Breast epithelium (tissue), 4 donors: ENCODE measurements around the gene STXBP1. TPM values are rescaled to one million over a fixed set of nuclear protein-coding genes. Genes with fewer than 3 reads are reported as not detected.

Experiments
- DNase-seq, 2 donors: peaks; one replicate each; pipeline ENCODE4 v3.0.0-alpha.2; 2019; ENCODE audit warnings: low spot score in 2 of 2
- H3K27ac ChIP-seq, 2 donors: fragments of 200-600 bp; sonication (generic) in 1 of 2; one replicate each; pipeline ENCODE4 v1.5.1; 2016 to 2019; ENCODE audit warnings: mild to moderate bottlenecking in 1 of 2
- H3K27me3 ChIP-seq, 2 donors: fragments of 200-600 bp; sonication (generic) in 1 of 2; one replicate each; pipeline versions ENCODE4 v1.5.1 to v1.6.0; 2017 to 2019; ENCODE audit warnings: control low read depth in 1 of 2, mild to moderate bottlenecking in 1 of 2
- H3K36me3 ChIP-seq: fragments of 200-600 bp; one replicate; pipeline ENCODE4 v1.5.1; 2019
- H3K4me1 ChIP-seq, 2 donors: fragments of 200-600 bp; sonication (generic); one replicate each; pipeline ENCODE4 v1.5.1; 2016 to 2019; ENCODE audit warnings: control low read depth in 1 of 2
- H3K4me3 ChIP-seq, 3 donors: fragments of 200-600 bp; sonication (generic); 1 replicate in 2 of 3; 2 replicates in 1 of 3; pipeline ENCODE4 v1.5.1; 2016 to 2019; ENCODE audit warnings: mild to moderate bottlenecking in 3 of 3, moderate library complexity in 2 of 3
- H3K9me3 ChIP-seq, 2 donors: fragments of 200-600 bp; sonication (generic) in 1 of 2; one replicate each; pipeline ENCODE4 v1.5.1; 2016 to 2019; ENCODE audit warnings: control low read depth in 1 of 2
- POLR2A ChIP-seq: fragments of 450-650 bp; IDR thresholded peaks from one replicate; pipeline ENCODE4 v1.6.1; 2016; ENCODE audit warnings: antibody characterized with exemption, mild to moderate bottlenecking, moderate library complexity
- POLR2AphosphoS5 ChIP-seq, 3 donors: sonication (generic); formaldehyde crosslinking; IDR thresholded peaks; one replicate each; pipeline ENCODE4 v1.6.1; 2017; ENCODE audit warnings: antibody characterized with exemption in 3 of 3
- intact Hi-C: fragments of 100-400 bp; cut with DNase I; formaldehyde crosslinking; loops from one replicate; pipeline ENCODE4 v1.15.1; 2023; ENCODE audit warnings: low total_unique reads
- total RNA-seq, 3 donors: library from RNA; depleted of rRNA; stranded (reverse); fragments of >200 nt; gene quantifications; one replicate each; pipeline ENCODE4 v1.1.0, GENCODE V29; 2016
- TF ChIP-seq, protein P1 (sequence below), 3 donors: fragments of 450-650 bp; IDR thresholded peaks; one replicate each; pipeline ENCODE4 v1.5.1; 2016 to 2017; ENCODE audit warnings: antibody characterized with exemption in 3 of 3, mild to moderate bottlenecking in 3 of 3, moderate library complexity in 3 of 3

STXBP1 gene
- total RNA-seq, 3 donors from 2014 or later: 19.0 to 45.9 (median 43.2) TPM

DNA sequence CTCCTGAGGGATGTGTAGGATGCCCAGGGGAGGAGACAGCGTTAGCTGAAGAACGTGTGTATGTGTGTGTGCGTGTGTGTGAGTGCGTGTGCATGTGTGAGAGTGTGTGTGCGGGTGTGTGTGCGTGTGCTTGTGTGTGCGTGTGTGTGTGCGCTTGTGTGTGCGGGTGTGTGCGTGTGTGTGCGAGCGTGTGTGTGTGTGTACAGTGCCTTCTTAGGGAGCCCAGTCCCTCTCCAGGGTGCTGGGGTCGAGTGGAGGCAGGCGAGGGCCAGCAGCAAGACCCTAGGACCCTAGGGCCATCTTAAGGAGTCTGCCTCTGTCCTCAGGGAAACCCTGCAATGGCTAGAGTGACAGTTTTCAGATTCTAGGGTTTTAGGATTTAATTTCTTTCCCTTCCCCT, 26.0 kb upstream of the STXBP1 start:
- TF ChIP-seq POLR2AphosphoS5 (IDR thresholded peaks at IDR 0.05) (no peak), POLR2A (no peak)
- TF ChIP-seq, protein P1, sequence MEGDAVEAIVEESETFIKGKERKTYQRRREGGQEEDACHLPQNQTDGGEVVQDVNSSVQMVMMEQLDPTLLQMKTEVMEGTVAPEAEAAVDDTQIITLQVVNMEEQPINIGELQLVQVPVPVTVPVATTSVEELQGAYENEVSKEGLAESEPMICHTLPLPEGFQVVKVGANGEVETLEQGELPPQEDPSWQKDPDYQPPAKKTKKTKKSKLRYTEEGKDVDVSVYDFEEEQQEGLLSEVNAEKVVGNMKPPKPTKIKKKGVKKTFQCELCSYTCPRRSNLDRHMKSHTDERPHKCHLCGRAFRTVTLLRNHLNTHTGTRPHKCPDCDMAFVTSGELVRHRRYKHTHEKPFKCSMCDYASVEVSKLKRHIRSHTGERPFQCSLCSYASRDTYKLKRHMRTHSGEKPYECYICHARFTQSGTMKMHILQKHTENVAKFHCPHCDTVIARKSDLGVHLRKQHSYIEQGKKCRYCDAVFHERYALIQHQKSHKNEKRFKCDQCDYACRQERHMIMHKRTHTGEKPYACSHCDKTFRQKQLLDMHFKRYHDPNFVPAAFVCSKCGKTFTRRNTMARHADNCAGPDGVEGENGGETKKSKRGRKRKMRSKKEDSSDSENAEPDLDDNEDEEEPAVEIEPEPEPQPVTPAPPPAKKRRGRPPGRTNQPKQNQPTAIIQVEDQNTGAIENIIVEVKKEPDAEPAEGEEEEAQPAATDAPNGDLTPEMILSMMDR (IDR thresholded peaks at IDR 0.05): no peak
- DNase-seq: no peak
- Histone ChIP-seq H3K27me3 (no peaks in the 10 kb centered on the region), H3K4me3 (no peak overlapping the region), H3K36me3 (no peaks in the 10 kb centered on the region), H3K27ac (no peak overlapping the region), H3K9me3 (no peaks in the 10 kb centered on the region), H3K4me1 (no peaks in the 10 kb centered on the region)
- intact Hi-C loops: loop anchor here (5.0 kb wide), 2 partner anchors 84 to 146 kb away; no protein-coding TSS in a partner anchor

DNA sequence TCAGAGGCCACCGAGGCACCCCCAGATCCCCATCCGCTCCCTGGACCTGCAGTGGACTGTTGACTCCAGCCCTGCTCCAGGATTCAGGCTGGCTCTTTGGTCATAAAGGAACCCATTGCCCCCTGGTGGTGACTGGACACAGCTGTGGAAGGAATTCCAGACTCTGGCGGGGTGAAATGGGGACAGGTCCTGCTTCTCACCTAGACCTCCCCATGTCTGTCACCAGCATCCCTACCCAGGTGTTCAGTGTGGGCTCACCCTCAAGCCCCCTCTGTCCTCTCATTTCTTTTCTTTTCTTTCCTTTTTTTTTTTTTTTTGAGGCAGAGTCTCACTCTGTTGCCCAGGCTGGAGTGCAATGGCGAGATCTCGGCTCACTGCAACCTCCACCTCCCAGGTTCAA, 25.5 kb upstream of the STXBP1 start:
- Histone ChIP-seq H3K27ac (no peak overlapping the region), H3K27me3 (no peaks in the 10 kb centered on the region), H3K36me3 (no peaks in the 10 kb centered on the region), H3K4me1 (no peaks in the 10 kb centered on the region), H3K4me3 (no peak overlapping the region), H3K9me3 (no peaks in the 10 kb centered on the region)
- intact Hi-C loops: loop anchor here (5.0 kb wide), 2 partner anchors 84 to 146 kb away; no protein-coding TSS in a partner anchor
- TF ChIP-seq POLR2AphosphoS5 (IDR thresholded peaks at IDR 0.05): peak in 2 of 3 donors; percentile 35 to 36
- TF ChIP-seq POLR2A: no peak
- TF ChIP-seq, protein P1 (IDR thresholded peaks at IDR 0.05): peak; percentile 94 to 97 (median 97)
- DNase-seq: peak; percentile 81 to 86

DNA sequence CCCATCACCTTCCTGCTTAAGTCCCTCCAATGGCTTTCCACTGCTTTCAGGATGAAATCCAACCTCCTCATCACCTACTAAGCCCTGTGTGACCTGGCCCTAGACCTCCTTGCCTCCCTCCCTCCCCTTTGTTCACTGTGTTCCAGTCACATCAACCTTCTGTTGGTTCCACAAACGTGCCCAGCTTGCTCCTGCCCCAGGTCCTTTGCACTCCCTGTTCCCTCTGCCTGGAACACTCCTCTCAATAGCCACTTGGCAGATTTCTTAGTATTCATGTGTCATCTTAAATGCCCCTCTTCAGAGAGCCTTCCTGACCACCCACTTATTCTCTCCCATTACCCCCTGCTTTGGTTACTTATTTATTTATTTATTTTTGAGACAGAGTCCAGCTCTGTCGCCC, 24.1 kb upstream of the STXBP1 start:
- no peak overlapping the region for H3K27ac ChIP-seq
- H3K4me1 ChIP-seq: no peaks in the 10 kb centered on the region
- no peak for DNase-seq
- H3K4me3 ChIP-seq: no peak overlapping the region
- TF ChIP-seq POLR2AphosphoS5 (IDR thresholded peaks at IDR 0.05): no peak
- no peaks in the 10 kb centered on the region for H3K9me3 ChIP-seq
- H3K36me3 ChIP-seq: no peaks in the 10 kb centered on the region
- no peaks in the 10 kb centered on the region for H3K27me3 ChIP-seq
- intact Hi-C loops: loop anchor here (5.0 kb wide), 2 partner anchors 86 to 144 kb away; no protein-coding TSS in a partner anchor

GRCh38 chr9:127588740-127589506, 23.2 kb upstream of the STXBP1 start:
- H3K27ac ChIP-seq: no peak overlapping the region
- H3K4me1 ChIP-seq: no peaks in the 10 kb centered on the region
- TF ChIP-seq POLR2A (no peak), POLR2AphosphoS5 (IDR thresholded peaks at IDR 0.05) (no peak)
- TF ChIP-seq, protein P1 (IDR thresholded peaks at IDR 0.05): no peak
- H3K36me3 ChIP-seq: no peaks in the 10 kb centered on the region
- no peak overlapping the region for H3K4me3 ChIP-seq
- no peaks in the 10 kb centered on the region for H3K9me3 ChIP-seq
- H3K27me3 ChIP-seq: no peaks in the 10 kb centered on the region
- DNase-seq: no peak
- intact Hi-C loops: loop anchor here (5.0 kb wide), 2 partner anchors 87 to 143 kb away; no protein-coding TSS in a partner anchor

DNA sequence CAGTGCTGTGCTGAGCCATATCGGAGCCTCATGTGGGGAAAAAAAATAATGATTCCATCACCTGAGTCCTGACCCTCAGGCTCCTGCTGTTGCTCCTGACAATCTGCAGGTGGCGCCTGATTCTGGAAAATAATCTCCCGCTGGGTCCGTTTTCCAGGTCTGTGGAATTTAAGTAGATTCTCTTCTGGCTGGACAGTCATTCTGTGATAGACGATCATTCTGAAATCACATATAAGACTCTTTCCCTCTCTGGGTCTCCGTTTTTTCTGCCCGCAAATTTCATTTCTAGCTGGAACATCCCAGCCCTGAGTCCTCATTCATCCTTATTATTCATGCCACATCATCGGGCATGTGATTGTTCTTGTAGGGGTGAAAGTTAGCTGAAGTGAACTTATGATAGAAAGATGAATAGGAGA, 22.1 kb upstream of the STXBP1 start:
- Histone ChIP-seq H3K9me3 (no peaks in the 10 kb centered on the region), H3K4me1 (no peaks in the 10 kb centered on the region), H3K4me3 (no peak overlapping the region), H3K27me3 (no peaks in the 10 kb centered on the region), H3K27ac (no peak overlapping the region), H3K36me3 (no peaks in the 10 kb centered on the region)
- DNase-seq: peak in 1 of 2 donors; percentile 72
- TF ChIP-seq POLR2AphosphoS5 (IDR thresholded peaks at IDR 0.05): peak in 1 of 3 donors; percentile 58
- TF ChIP-seq POLR2A: no peak
- TF ChIP-seq, protein P1 (IDR thresholded peaks at IDR 0.05): peak; percentile 93 to 98 (median 97)
- intact Hi-C loops: loop anchor here (5.0 kb wide), 3 partner anchors 88 to 337 kb away; no protein-coding TSS in a partner anchor
